ENCODE data around the gene KLHDC10.

DNA sequence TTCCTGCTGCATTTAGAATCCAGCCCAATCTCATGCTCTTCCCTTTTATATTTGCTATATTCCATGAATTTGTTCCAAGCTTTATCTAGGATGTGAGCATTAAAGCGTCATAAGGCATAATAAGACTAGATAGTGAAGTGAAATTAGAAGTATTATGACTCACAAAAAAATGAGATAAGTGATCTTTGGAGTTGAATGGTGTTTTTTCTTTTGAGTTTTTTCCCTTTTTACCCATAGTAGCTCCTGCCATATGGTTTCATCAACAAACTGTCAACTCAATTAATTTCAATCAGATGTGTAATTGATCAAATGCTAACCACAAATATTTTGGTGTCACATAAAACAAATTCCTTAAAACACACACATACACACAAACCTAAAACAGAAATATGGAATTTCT lies 17.0 kb downstream of the KLHDC10 start:
- TF ChIP-seq, protein P1, sequence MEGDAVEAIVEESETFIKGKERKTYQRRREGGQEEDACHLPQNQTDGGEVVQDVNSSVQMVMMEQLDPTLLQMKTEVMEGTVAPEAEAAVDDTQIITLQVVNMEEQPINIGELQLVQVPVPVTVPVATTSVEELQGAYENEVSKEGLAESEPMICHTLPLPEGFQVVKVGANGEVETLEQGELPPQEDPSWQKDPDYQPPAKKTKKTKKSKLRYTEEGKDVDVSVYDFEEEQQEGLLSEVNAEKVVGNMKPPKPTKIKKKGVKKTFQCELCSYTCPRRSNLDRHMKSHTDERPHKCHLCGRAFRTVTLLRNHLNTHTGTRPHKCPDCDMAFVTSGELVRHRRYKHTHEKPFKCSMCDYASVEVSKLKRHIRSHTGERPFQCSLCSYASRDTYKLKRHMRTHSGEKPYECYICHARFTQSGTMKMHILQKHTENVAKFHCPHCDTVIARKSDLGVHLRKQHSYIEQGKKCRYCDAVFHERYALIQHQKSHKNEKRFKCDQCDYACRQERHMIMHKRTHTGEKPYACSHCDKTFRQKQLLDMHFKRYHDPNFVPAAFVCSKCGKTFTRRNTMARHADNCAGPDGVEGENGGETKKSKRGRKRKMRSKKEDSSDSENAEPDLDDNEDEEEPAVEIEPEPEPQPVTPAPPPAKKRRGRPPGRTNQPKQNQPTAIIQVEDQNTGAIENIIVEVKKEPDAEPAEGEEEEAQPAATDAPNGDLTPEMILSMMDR (IDR thresholded peaks at IDR 0.05), result no peak
- TF ChIP-seq POLR2A (IDR thresholded peaks at IDR 0.05), result no peak

Data from vagina (tissue), 2 donors.